ENCODE results near the gene ARID1B. TPM values are rescaled to one million over a fixed set of nuclear protein-coding genes. Genes with fewer than 3 reads are reported as not detected.

Gene ARID1B
- total RNA-seq, 2 experiments from 2014 or later, result 90.1 to 164 TPM

- H3K4me3 ChIP-seq (ENCODE audit: low read depth, low read length, poor library complexity, severe bottlenecking), result no peak overlapping the region
- peaks cover 65% of the 10 kb centered on the region for H3K79me2 ChIP-seq (ENCODE audit: insufficient read depth, low read depth, low read length)
- H4K20me1 ChIP-seq (ENCODE audit: insufficient read depth, low read length), result peaks cover 10% of the 10 kb centered on the region; the same call in 1 of the 2 replicates
- H3K4me1 ChIP-seq (ENCODE audit: insufficient read depth, low read length, poor library complexity, severe bottlenecking), result no peaks in the 10 kb centered on the region
- H3K36me3 ChIP-seq (ENCODE audit: insufficient read depth, low read length), result peaks cover 32% of the 10 kb centered on the region
- no peak for DNase-seq (ENCODE audit: low spot score)
- no peak overlapping the region for H3K4me2 ChIP-seq (ENCODE audit: low read length)
- no peak overlapping the region for H3K27ac ChIP-seq (ENCODE audit: low read depth, low read length, poor library complexity, severe bottlenecking)
- no peaks in the 10 kb centered on the region for H3K9me3 ChIP-seq (ENCODE audit: low read length)
- TF ChIP-seq CTCF (conservative IDR thresholded peaks at IDR 0.05; ENCODE audit: low read length) (no peak), EZH2phosphoT487 (IDR thresholded peaks at IDR 0.05; ENCODE audit: borderline replicate concordance, low read depth, low read length) (no peak)
- no peaks in the 10 kb centered on the region for H3K9me2 ChIP-seq (ENCODE audit: insufficient read depth, low read length)
- BruUV-seq (replicated peaks), result no TSS peak
- POLR2A ChIA-PET, result interaction anchor here (1.4 kb wide), 1 partner anchor 13 kb away, joined by 4 read pairs; no protein-coding TSS in a partner anchor
- intact Hi-C loops (cut with micrococcal nuclease; ENCODE audit: unreplicated experiment), result no loop called here
- CTCF ChIA-PET (ENCODE audit: unreplicated experiment), result no interaction called here
- no peak overlapping the region for H2AFZ ChIP-seq (ENCODE audit: low read length)
Observed at GRCh38 chr6:156873654-156874380, 96.6 kb downstream of the ARID1B start.

- H4K20me1 ChIP-seq (ENCODE audit: insufficient read depth, low read length), result peaks cover 7% of the 10 kb centered on the region; the same call in 1 of the 2 replicates
- no peaks in the 10 kb centered on the region for H3K4me1 ChIP-seq (ENCODE audit: insufficient read depth, low read length, poor library complexity, severe bottlenecking)
- H3K4me3 ChIP-seq (ENCODE audit: low read depth, low read length, poor library complexity, severe bottlenecking), result no peak overlapping the region
- no peak for TF ChIP-seq CTCF (conservative IDR thresholded peaks at IDR 0.05; ENCODE audit: low read length)
- no peak for TF ChIP-seq EZH2phosphoT487 (IDR thresholded peaks at IDR 0.05; ENCODE audit: borderline replicate concordance, low read depth, low read length)
- H2AFZ ChIP-seq (ENCODE audit: low read length), result no peak overlapping the region
- H3K9me3 ChIP-seq (ENCODE audit: low read length), result no peaks in the 10 kb centered on the region
- ChIA-PET POLR2A (interaction anchor here (0.8 to 1.4 kb wide), 4 partner anchors 10 to 113 kb away, joined by 3 to 4 read pairs (median 3); no protein-coding TSS in a partner anchor), CTCF (ENCODE audit: unreplicated experiment) (no interaction called here)
- H3K36me3 ChIP-seq (ENCODE audit: insufficient read depth, low read length), result peaks cover 32% of the 10 kb centered on the region
- no peak overlapping the region for H3K27ac ChIP-seq (ENCODE audit: low read depth, low read length, poor library complexity, severe bottlenecking)
- no peak overlapping the region for H3K4me2 ChIP-seq (ENCODE audit: low read length)
- BruUV-seq (replicated peaks), result no TSS peak
- H3K79me2 ChIP-seq (ENCODE audit: insufficient read depth, low read depth, low read length), result peaks cover 64% of the 10 kb centered on the region; the same call in 1 of the 2 replicates
- no peaks in the 10 kb centered on the region for H3K9me2 ChIP-seq (ENCODE audit: insufficient read depth, low read length)
- DNase-seq (ENCODE audit: low spot score), result no peak
- intact Hi-C loops (cut with micrococcal nuclease; ENCODE audit: unreplicated experiment), result no loop called here
Observed at GRCh38 chr6:156875062-156875461, 97.9 kb downstream of the ARID1B start.

- Histone ChIP-seq H3K36me3 (ENCODE audit: insufficient read depth, low read length) (peaks cover 32% of the 10 kb centered on the region), H3K4me3 (ENCODE audit: low read depth, low read length, poor library complexity, severe bottlenecking) (no peak overlapping the region), H3K9me3 (ENCODE audit: low read length) (no peaks in the 10 kb centered on the region), H3K27ac (ENCODE audit: low read depth, low read length, poor library complexity, severe bottlenecking) (no peak overlapping the region), H3K79me2 (ENCODE audit: insufficient read depth, low read depth, low read length) (peaks cover 61% of the 10 kb centered on the region; the same call in 1 of the 2 replicates), H3K4me1 (ENCODE audit: insufficient read depth, low read length, poor library complexity, severe bottlenecking) (peaks cover 6% of the 10 kb centered on the region), H2AFZ (ENCODE audit: low read length) (no peak overlapping the region), H3K4me2 (ENCODE audit: low read length) (no peak overlapping the region), H3K9me2 (ENCODE audit: insufficient read depth, low read length) (no peaks in the 10 kb centered on the region), H4K20me1 (ENCODE audit: insufficient read depth, low read length) (peaks cover 4% of the 10 kb centered on the region; the same call in 1 of the 2 replicates)
- TF ChIP-seq EZH2phosphoT487 (IDR thresholded peaks at IDR 0.05; ENCODE audit: borderline replicate concordance, low read depth, low read length) (no peak), CTCF (conservative IDR thresholded peaks at IDR 0.05; ENCODE audit: low read length) (peak; percentile 65)
- CTCF ChIA-PET (ENCODE audit: unreplicated experiment), result no interaction called here
- DNase-seq (ENCODE audit: low spot score), result no peak
- BruUV-seq (replicated peaks), result no TSS peak
- intact Hi-C loops (cut with micrococcal nuclease; ENCODE audit: unreplicated experiment), result no loop called here
- POLR2A ChIA-PET, result no interaction called here
Observed at GRCh38 chr6:156876302-156876701, 99.1 kb downstream of the ARID1B start.

Measured in OCI-LY7 (cell line).